BE2C (cell line): Measurements from ENCODE around the gene AP2A2.
"Not testable (repeated sequence)": the region's sequence is repeated elsewhere in the genome, so short reads cannot be mapped to it uniquely, and the experiment has no call there.

ENCODE experiments used
- DNase-seq: peaks from one replicate; pipeline ENCODE4 v3.0.0-alpha.2; 2020
- H3K27me3 ChIP-seq: fragments of 250-450 bp; sonication (Bioruptor Pico); 2 replicates; pipeline ENCODE4 v1.5.1; 2020; ENCODE audit warnings: mild to moderate bottlenecking
- H3K36me3 ChIP-seq: fragments of 250-450 bp; sonication (Bioruptor Pico); 2 replicates; pipeline ENCODE4 v1.5.1; 2020; ENCODE audit warnings: mild to moderate bottlenecking
- H3K4me1 ChIP-seq: fragments of 250-450 bp; sonication (Bioruptor Pico); 2 replicates; pipeline ENCODE4 v1.5.1; 2020
- H3K4me3 ChIP-seq: 2 replicates; pipeline ENCODE4 v1.5.1; 2011; ENCODE audit warnings: low read depth, low read length
- H3K9me3 ChIP-seq: fragments of 250-450 bp; sonication (Bioruptor Pico); 2 replicates; pipeline ENCODE4 v1.5.1; 2020
- CTCF ChIP-seq: IDR thresholded peaks from 2 replicates; pipeline ENCODE4 v1.5.1; 2012; ENCODE audit warnings: mild to moderate bottlenecking, low read depth, low read length

The AP2A2 gene

GRCh38 chr11:957212-957920 is 31.7 kb downstream of the AP2A2 start:
- no peaks in the 10 kb centered on the region for H3K9me3 ChIP-seq
- H3K4me1 ChIP-seq = no peaks in the 10 kb centered on the region
- no peaks in the 10 kb centered on the region for H3K27me3 ChIP-seq
- no peak for TF ChIP-seq CTCF
- no peak overlapping the region for H3K4me3 ChIP-seq
- DNase-seq = no peak
- H3K36me3 ChIP-seq = peaks cover 3% of the 10 kb centered on the region; the same call in 1 of the 2 replicates

GRCh38 chr11:958101-958500 is 32.4 kb downstream of the AP2A2 start:
- no peaks in the 10 kb centered on the region for H3K4me1 ChIP-seq
- no peak overlapping the region for H3K4me3 ChIP-seq
- H3K36me3 ChIP-seq = peaks cover 3% of the 10 kb centered on the region
- no peak for TF ChIP-seq CTCF
- H3K9me3 ChIP-seq = no peaks in the 10 kb centered on the region
- no peak for DNase-seq
- no peaks in the 10 kb centered on the region for H3K27me3 ChIP-seq

GRCh38 chr11:959027-959426 is 33.4 kb downstream of the AP2A2 start:
- no peak for DNase-seq
- H3K9me3 ChIP-seq = no peaks in the 10 kb centered on the region
- TF ChIP-seq CTCF = no peak
- H3K4me1 ChIP-seq = no peaks in the 10 kb centered on the region
- no peak overlapping the region for H3K4me3 ChIP-seq
- H3K27me3 ChIP-seq = no peaks in the 10 kb centered on the region
- H3K36me3 ChIP-seq = peaks cover 10% of the 10 kb centered on the region

DNA sequence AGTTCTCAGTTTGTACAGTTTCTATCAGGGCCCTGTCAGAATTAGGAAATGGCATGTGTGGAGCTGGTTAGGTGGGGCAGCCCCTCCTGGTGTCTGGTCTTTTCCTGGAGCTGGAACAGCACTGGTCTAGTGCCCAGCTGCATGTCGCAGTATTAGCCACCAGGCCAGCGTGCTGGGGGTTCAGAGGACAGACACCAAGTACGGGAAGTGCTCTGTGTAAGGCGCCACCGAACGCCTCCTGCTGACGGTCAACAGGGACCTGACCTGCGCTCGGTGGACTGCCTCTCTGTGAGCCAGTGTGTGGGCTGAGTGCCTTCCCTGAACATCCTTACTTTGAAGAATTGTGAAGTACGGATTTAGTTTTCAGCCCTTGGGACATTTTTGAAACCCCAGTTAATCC is 33.9 kb downstream of the AP2A2 start:
- TF ChIP-seq CTCF = no peak
- H3K4me3 ChIP-seq = no peak overlapping the region
- no peaks in the 10 kb centered on the region for H3K9me3 ChIP-seq
- no peak for DNase-seq
- H3K27me3 ChIP-seq = no peaks in the 10 kb centered on the region
- H3K36me3 ChIP-seq = peaks cover 12% of the 10 kb centered on the region
- no peaks in the 10 kb centered on the region for H3K4me1 ChIP-seq

DNA sequence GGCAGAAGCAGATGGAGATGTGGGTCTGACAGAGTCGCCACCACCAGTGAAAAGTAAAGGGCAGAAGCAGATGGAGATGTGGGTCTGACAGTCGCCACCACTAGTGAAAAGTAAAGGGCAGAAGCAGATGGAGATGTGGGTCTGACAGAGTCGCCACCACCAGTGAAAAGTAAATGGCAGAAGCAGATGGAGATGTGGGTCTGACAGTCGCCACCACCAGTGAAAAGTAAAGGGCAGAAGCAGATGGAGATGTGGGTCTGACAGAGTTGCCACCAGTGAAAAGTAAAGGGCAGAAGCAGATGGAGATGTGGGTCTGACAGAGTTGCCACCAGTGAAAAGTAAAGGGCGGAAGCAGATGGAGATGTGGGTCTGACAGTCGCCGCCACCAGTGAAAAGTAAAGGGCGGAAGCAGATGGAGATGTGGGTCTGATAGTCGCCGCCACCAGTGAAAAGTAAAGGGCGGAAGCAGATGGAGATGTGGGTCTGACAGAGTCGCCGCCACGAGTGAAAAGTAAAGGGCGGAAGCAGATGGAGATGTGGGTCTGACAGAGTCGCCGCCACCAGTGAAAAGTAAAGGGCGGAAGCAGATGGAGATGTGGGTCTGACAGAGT is 35.7 kb downstream of the AP2A2 start:
- not testable (repeated sequence) for H3K27me3 ChIP-seq, H3K4me3 ChIP-seq, DNase-seq, H3K4me1 ChIP-seq, H3K9me3 ChIP-seq
- peaks cover 12% of the 10 kb centered on the region for H3K36me3 ChIP-seq

- H3K27me3 ChIP-seq = no peaks in the 10 kb centered on the region
- TF ChIP-seq CTCF = no peak
- no peaks in the 10 kb centered on the region for H3K9me3 ChIP-seq
- H3K4me3 ChIP-seq = no peak overlapping the region
- no peak for DNase-seq
- peaks cover 12% of the 10 kb centered on the region for H3K36me3 ChIP-seq
- H3K4me1 ChIP-seq = no peaks in the 10 kb centered on the region
These were observed 36.3 kb downstream of the AP2A2 start for GRCh38 chr11:961921-962320.
